Activated naive CD4-positive, alpha-beta T cell treated with anti-CD3 and anti-CD28 coated beads, Interleukin-2, amount 50 U/mL, for 24 hours (primary cell): ENCODE results near the gene RALBP1.
A peak's percentile ranks its signal among the peaks of the same experiment; 100 is the strongest.
"Not testable (repeated sequence)": the region's sequence is repeated elsewhere in the genome, so short reads cannot be mapped to it uniquely, and the experiment has no call there.

Experiments used
- H3K27ac Mint-ChIP-seq: one replicate; pipeline ENCODE4 v1.8.0; 2021; ENCODE audit warnings: mild to moderate bottlenecking, mixed read lengths
- H3K27me3 Mint-ChIP-seq: one replicate; pipeline ENCODE4 v1.8.0; 2021; ENCODE audit warnings: mixed read lengths
- H3K36me3 Mint-ChIP-seq: one replicate; pipeline ENCODE4 v1.8.0; 2021; ENCODE audit warnings: mixed read lengths
- H3K4me1 Mint-ChIP-seq: one replicate; pipeline ENCODE4 v1.8.0; 2021; ENCODE audit warnings: mixed read lengths
- H3K4me3 Mint-ChIP-seq: one replicate; pipeline ENCODE4 v1.8.0; 2021; ENCODE audit warnings: mild to moderate bottlenecking, mixed read lengths
- H3K9me3 Mint-ChIP-seq: one replicate; pipeline ENCODE4 v1.8.0; 2021; ENCODE audit warnings: mixed read lengths

RALBP1 gene

GRCh38 chr18:9446839-9447238 lies 28.5 kb upstream of the RALBP1 start:
- H3K27me3 Mint-ChIP-seq, result peaks cover 4% of the 10 kb centered on the region

GRCh38 chr18:9447334-9447733 lies 28.0 kb upstream of the RALBP1 start:
- H3K9me3 Mint-ChIP-seq, result no peaks in the 10 kb centered on the region
- no peak overlapping the region for H3K4me3 Mint-ChIP-seq
- H3K36me3 Mint-ChIP-seq, result no peaks in the 10 kb centered on the region
- H3K27me3 Mint-ChIP-seq, result peaks cover 4% of the 10 kb centered on the region
- H3K4me1 Mint-ChIP-seq, result no peaks in the 10 kb centered on the region
- no peak overlapping the region for H3K27ac Mint-ChIP-seq

More at GRCh38 chr18:9446839-9447238, 28.5 kb upstream of the RALBP1 start:
- Mint-ChIP-seq H3K4me1 (no peaks in the 10 kb centered on the region), H3K27ac (no peak overlapping the region), H3K4me3 (no peak overlapping the region), H3K9me3 (no peaks in the 10 kb centered on the region), H3K36me3 (no peaks in the 10 kb centered on the region)

- Mint-ChIP-seq H3K27ac (no peak overlapping the region), H3K36me3 (no peaks in the 10 kb centered on the region), H3K9me3 (no peaks in the 10 kb centered on the region), H3K4me1 (peaks cover 8% of the 10 kb centered on the region), H3K27me3 (peaks cover 4% of the 10 kb centered on the region), H3K4me3 (no peak overlapping the region)
Measured at GRCh38 chr18:9449600-9450414, 25.5 kb upstream of the RALBP1 start.

GRCh38 chr18:9450920-9451319 lies 24.4 kb upstream of the RALBP1 start:
- not testable (repeated sequence) for H3K27ac Mint-ChIP-seq, H3K4me1 Mint-ChIP-seq, H3K36me3 Mint-ChIP-seq, H3K4me3 Mint-ChIP-seq, H3K9me3 Mint-ChIP-seq, H3K27me3 Mint-ChIP-seq

GRCh38 chr18:9453283-9453682 lies 22.0 kb upstream of the RALBP1 start:
- H3K36me3 Mint-ChIP-seq, result peaks cover 8% of the 10 kb centered on the region
- no peak overlapping the region for H3K4me3 Mint-ChIP-seq
- peaks cover 8% of the 10 kb centered on the region for H3K4me1 Mint-ChIP-seq
- H3K27me3 Mint-ChIP-seq, result peaks cover 5% of the 10 kb centered on the region
- H3K9me3 Mint-ChIP-seq, result peaks cover 16% of the 10 kb centered on the region
- no peak overlapping the region for H3K27ac Mint-ChIP-seq

GRCh38 chr18:9454061-9454703 lies 21.1 kb upstream of the RALBP1 start:
- peaks cover 5% of the 10 kb centered on the region for H3K27me3 Mint-ChIP-seq
- H3K4me1 Mint-ChIP-seq, result peaks cover 8% of the 10 kb centered on the region
- H3K27ac Mint-ChIP-seq, result no peak overlapping the region
- H3K9me3 Mint-ChIP-seq, result peaks cover 16% of the 10 kb centered on the region
- peaks cover 8% of the 10 kb centered on the region for H3K36me3 Mint-ChIP-seq
- H3K4me3 Mint-ChIP-seq, result no peak overlapping the region

GRCh38 chr18:9455718-9456511 lies 19.4 kb upstream of the RALBP1 start:
- Mint-ChIP-seq H3K4me3 (no peak overlapping the region), H3K36me3 (peaks cover 8% of the 10 kb centered on the region), H3K9me3 (peaks cover 16% of the 10 kb centered on the region), H3K27ac (no peak overlapping the region), H3K27me3 (peaks cover 4% of the 10 kb centered on the region), H3K4me1 (peaks cover 8% of the 10 kb centered on the region)

- peaks cover 1% of the 10 kb centered on the region for H3K36me3 Mint-ChIP-seq
Measured at GRCh38 chr18:9466127-9466526, 9.2 kb upstream of the RALBP1 start.

GRCh38 chr18:9466846-9467245 lies 8.5 kb upstream of the RALBP1 start:
- Mint-ChIP-seq H3K4me3 (no peak overlapping the region), H3K27ac (no peak overlapping the region), H3K27me3 (peaks cover 1% of the 10 kb centered on the region), H3K4me1 (no peaks in the 10 kb centered on the region), H3K9me3 (peaks cover 8% of the 10 kb centered on the region), H3K36me3 (peaks cover 1% of the 10 kb centered on the region)

More at GRCh38 chr18:9466127-9466526, 9.2 kb upstream of the RALBP1 start:
- Mint-ChIP-seq H3K4me1 (no peaks in the 10 kb centered on the region), H3K27ac (no peak overlapping the region), H3K4me3 (no peak overlapping the region), H3K9me3 (peaks cover 8% of the 10 kb centered on the region), H3K27me3 (peaks cover 1% of the 10 kb centered on the region)

- Mint-ChIP-seq H3K4me3 (no peak overlapping the region), H3K27ac (no peak overlapping the region), H3K27me3 (peaks cover 2% of the 10 kb centered on the region), H3K9me3 (peaks cover 8% of the 10 kb centered on the region), H3K4me1 (no peaks in the 10 kb centered on the region), H3K36me3 (peaks cover 1% of the 10 kb centered on the region)
Measured at GRCh38 chr18:9468998-9469397, 6.3 kb upstream of the RALBP1 start.

- Mint-ChIP-seq H3K9me3 (peaks cover 6% of the 10 kb centered on the region), H3K4me1 (peaks cover 4% of the 10 kb centered on the region)
Measured at GRCh38 chr18:9469685-9470084, 5.6 kb upstream of the RALBP1 start.

GRCh38 chr18:9474108-9474982 lies 968 bp upstream of the RALBP1 start:
- Mint-ChIP-seq H3K36me3 (peaks cover 6% of the 10 kb centered on the region), H3K9me3 (no peaks in the 10 kb centered on the region), H3K4me3 (peak overlapping the region; percentile 98), H3K27ac (peak overlapping the region; percentile 95), H3K4me1 (peaks cover 29% of the 10 kb centered on the region), H3K27me3 (peaks cover 3% of the 10 kb centered on the region)

More at GRCh38 chr18:9469685-9470084, 5.6 kb upstream of the RALBP1 start:
- Mint-ChIP-seq H3K36me3 (peaks cover 1% of the 10 kb centered on the region), H3K27ac (no peak overlapping the region), H3K4me3 (no peak overlapping the region), H3K27me3 (peaks cover 4% of the 10 kb centered on the region)

GRCh38 chr18:9475643-9476591 lies 604 bp downstream of the RALBP1 start:
- Mint-ChIP-seq H3K27me3 (peaks cover 3% of the 10 kb centered on the region), H3K4me1 (peaks cover 40% of the 10 kb centered on the region), H3K36me3 (peaks cover 13% of the 10 kb centered on the region), H3K4me3 (peak overlapping the region; percentile 98), H3K9me3 (no peaks in the 10 kb centered on the region), H3K27ac (peak overlapping the region; percentile 64)

GRCh38 chr18:9476949-9477348 lies 1.6 kb downstream of the RALBP1 start:
- H3K9me3 Mint-ChIP-seq, H3K27me3 Mint-ChIP-seq: not testable (repeated sequence)
- peak overlapping the region; percentile 14 for H3K27ac Mint-ChIP-seq
- H3K36me3 Mint-ChIP-seq, result peaks cover 20% of the 10 kb centered on the region
- H3K4me1 Mint-ChIP-seq, result peaks cover 48% of the 10 kb centered on the region
- peak overlapping the region; percentile 92 for H3K4me3 Mint-ChIP-seq
